IMR-90 (cell line): Measurements from ENCODE around the gene PDZD2. TPM values are rescaled to one million over a fixed set of nuclear protein-coding genes. Genes with fewer than 3 reads are reported as not detected.

Source experiments
- ATAC-seq: fragments of 200-7000 bp; cut with Tn5 transposase; 2 replicates; pipeline ENCODE4 v1.9.1; 2020; ENCODE audit warnings: low read depth, mild to moderate bottlenecking, moderate library complexity
- BruUV-seq: library from RNA; stranded (reverse); fragments of 400-500 nt; replicated peaks from 2 replicates; lab custom pipeline; 2021; lab: Mats Ljungman, UMichigan
- CTCF ChIA-PET: fragments of 300-600 bp; formaldehyde crosslinking; extraction: SDS; loops from one replicate; lab custom pipeline; 2021; ENCODE audit warnings: antibody characterized with exemption; lab: Yijun Ruan, JAX
- POLR2A ChIA-PET: fragments of 300-600 bp; sonication (Branson Sonifier 250); formaldehyde crosslinking; loops from one replicate; lab custom pipeline; 2022; ENCODE audit warnings: antibody characterized with exemption; ENCODE audit not compliant: unreplicated experiment; lab: Charles Lee
- DNase-seq: peaks from one replicate; pipeline ENCODE4 v3.0.0; 2013
- H2AFZ ChIP-seq: replicated peaks from 2 replicates; pipeline ENCODE3; 2013; ENCODE audit warnings: low read length, mild to moderate bottlenecking; ENCODE audit not compliant: poor library complexity
- H2AK5ac ChIP-seq: 2 replicates; pipeline ENCODE4 v1.6.1; 2013; ENCODE audit warnings: low read depth, low read length, inconsistent platforms
- H2AK9ac ChIP-seq: replicated peaks from 2 replicates; pipeline ENCODE3; 2013; ENCODE audit warnings: mild to moderate bottlenecking, low read depth, low read length, moderate library complexity; ENCODE audit not compliant: poor library complexity
- H2BK120ac ChIP-seq: 2 replicates; pipeline ENCODE4 v1.6.1; 2013; ENCODE audit warnings: low read depth, low read length, inconsistent platforms
- H2BK15ac ChIP-seq: 3 replicates; pipeline ENCODE4 v1.6.1; 2013; ENCODE audit warnings: low read depth, low read length, inconsistent platforms
- H2BK20ac ChIP-seq: 2 replicates; pipeline ENCODE4 v1.6.1; 2013; ENCODE audit warnings: low read depth, mild to moderate bottlenecking, inconsistent platforms, low read length, moderate library complexity
- H2BK5ac ChIP-seq: 2 replicates; pipeline ENCODE4 v1.6.1; 2013; ENCODE audit warnings: mild to moderate bottlenecking, low read depth, low read length, inconsistent platforms; ENCODE audit not compliant: poor library complexity, severe bottlenecking
- H3K14ac ChIP-seq: replicated peaks from 2 replicates; pipeline ENCODE4 v1.6.1; 2013; ENCODE audit warnings: low read depth, low read length, inconsistent platforms
- H3K18ac ChIP-seq: 2 replicates; pipeline ENCODE4 v1.6.1; 2013; ENCODE audit warnings: low read depth, low read length, control low read depth
- H3K23ac ChIP-seq: 2 replicates; pipeline ENCODE4 v1.6.1; 2013; ENCODE audit warnings: low read depth, low read length, inconsistent platforms
- H3K27ac ChIP-seq: 2 replicates; pipeline ENCODE4 v1.5.1; 2013; ENCODE audit warnings: mild to moderate bottlenecking, control low read depth, low read length; ENCODE audit not compliant: insufficient read depth
- H3K27me3 ChIP-seq: 2 replicates; pipeline ENCODE4 v1.6.1; 2013; ENCODE audit warnings: low read length; ENCODE audit not compliant: control insufficient read depth, insufficient read depth
- H3K36me3 ChIP-seq: 2 replicates; pipeline ENCODE4 v1.6.1; 2013; ENCODE audit warnings: low read length, mixed read lengths; ENCODE audit not compliant: control insufficient read depth, insufficient read depth
- H3K4ac ChIP-seq: 2 replicates; pipeline ENCODE4 v1.6.1; 2013; ENCODE audit warnings: low read depth, low read length, inconsistent platforms
- H3K4me1 ChIP-seq: 2 replicates; pipeline ENCODE4 v1.6.1; 2013; ENCODE audit warnings: low read length, mixed read lengths; ENCODE audit not compliant: control insufficient read depth, insufficient read depth
- H3K4me2 ChIP-seq: 2 replicates; pipeline ENCODE4 v1.6.1; 2013; ENCODE audit warnings: low read depth, mild to moderate bottlenecking, control low read depth, low read length, moderate library complexity
- H3K4me3 ChIP-seq: 2 replicates; pipeline ENCODE4 v1.5.1; 2013; ENCODE audit warnings: low read depth, mild to moderate bottlenecking, control low read depth, low read length, moderate library complexity; ENCODE audit not compliant: insufficient read depth
- H3K56ac ChIP-seq: 2 replicates; pipeline ENCODE4 v1.6.1; 2013; ENCODE audit warnings: low read length, inconsistent platforms; ENCODE audit not compliant: insufficient read depth; ENCODE audit errors: extremely low read depth
- H3K79me1 ChIP-seq, 2 experiments: 2 replicates each; pipeline ENCODE4 v1.6.1; 2013; ENCODE audit warnings: low read length in 2 of 2, inconsistent platforms in 1 of 2, low read depth in 1 of 2
- H3K9ac ChIP-seq: 2 replicates; pipeline ENCODE4 v1.6.1; 2013; ENCODE audit warnings: low read depth, low read length, control low read depth
- H3K9me1 ChIP-seq: 2 replicates; pipeline ENCODE4 v1.6.1; 2013; ENCODE audit warnings: low read length, inconsistent platforms; ENCODE audit not compliant: insufficient read depth
- H3K9me3 ChIP-seq: 2 replicates; pipeline ENCODE4 v1.6.1; 2013; ENCODE audit warnings: low read length; ENCODE audit not compliant: control insufficient read depth, insufficient read depth
- H4K20me1 ChIP-seq: 2 replicates; pipeline ENCODE4 v1.6.1; 2013; ENCODE audit warnings: low read length, inconsistent platforms; ENCODE audit not compliant: insufficient read depth
- H4K5ac ChIP-seq: 2 replicates; pipeline ENCODE4 v1.6.1; 2013; ENCODE audit warnings: mild to moderate bottlenecking, low read depth, low read length, control low read depth
- H4K8ac ChIP-seq, 2 experiments: 2 replicates each; pipeline ENCODE4 v1.6.1; 2013; ENCODE audit warnings: low read depth in 2 of 2, low read length in 2 of 2, control low read depth in 1 of 2, inconsistent platforms in 1 of 2
- H4K91ac ChIP-seq: 2 replicates; pipeline ENCODE4 v1.6.1; 2013; ENCODE audit warnings: low read depth, low read length, inconsistent platforms; ENCODE audit not compliant: insufficient read depth
- BHLHE40 ChIP-seq: fragments of 150-350 bp; IDR thresholded peaks from 2 replicates; pipeline ENCODE4 v1.6.1; 2016; ENCODE audit warnings: mild to moderate bottlenecking, low read depth, low read length
- CEBPB ChIP-seq: IDR thresholded peaks from 2 replicates; pipeline ENCODE4 v1.6.1; 2012; ENCODE audit warnings: low read depth, low read length, improper control_type of control experiment
- MAZ ChIP-seq: IDR thresholded peaks from 2 replicates; pipeline ENCODE4 v1.6.1; 2012; ENCODE audit warnings: low read depth, mild to moderate bottlenecking, low read length, improper control_type of control experiment, moderate library complexity, borderline replicate concordance
- MXI1 ChIP-seq: IDR thresholded peaks from 2 replicates; pipeline ENCODE4 v1.6.1; 2012; ENCODE audit warnings: low read depth, mild to moderate bottlenecking, low read length, moderate library complexity, borderline replicate concordance
- WGBS, 2 experiments: methylation state at CpG; one replicate each; pipeline versions ENCODE4 v1.1.5 to v1.1.7; 2013; ENCODE audit warnings: missing lambda C conversion rate in 2 of 2; ENCODE audit not compliant: insufficient read length in 1 of 2; ENCODE audit errors: extremely low coverage in 2 of 2; 5-methylcytosine and 5-hydroxymethylcytosine counted together
- dilution Hi-C: fragments of 300-500 bp; cut with HindIII; formaldehyde crosslinking; loops from one replicate; pipeline ENCODE4 v1.14.3; 2018; ENCODE audit warnings: low sequenced_read_pairs; ENCODE audit not compliant: unreplicated experiment
- in situ Hi-C: fragments of 300-500 bp; cut with MboI; formaldehyde crosslinking; loops from 3 replicates; pipeline ENCODE4 v1.14.3; 2019; ENCODE audit warnings: low sequenced_read_pairs, inconsistent platforms, mixed read lengths
- intact Hi-C: fragments of 100-400 bp; cut with micrococcal nuclease; formaldehyde crosslinking; loops from 2 replicates; pipeline ENCODE4 v1.10.0; 2022
- polyA plus RNA-seq, 3 experiments: library from polyadenylated mRNA; depleted of rRNA; stranded (reverse); fragments of >200 nt; gene quantifications; 2 replicates each; pipeline ENCODE4 v1.2.3, GENCODE V29; 2012; ENCODE audit warnings: low replicate concordance in 1 of 3
- total RNA-seq: library from RNA; depleted of rRNA; stranded (reverse); fragments of >200 nt; gene quantifications from 2 replicates; pipeline ENCODE4 v1.2.3, GENCODE V29; 2012
- TF ChIP-seq, protein P1 (sequence below): fragments of 150-350 bp; IDR thresholded peaks from 2 replicates; pipeline ENCODE4 v1.6.1; 2016; ENCODE audit warnings: low read depth, mild to moderate bottlenecking, low read length, moderate library complexity, borderline replicate concordance

PDZD2 gene
- total and polyA plus RNA-seq, 2 of the 4 experiments (the other 2 are of a cell fraction), result under 0.01 to 0.02 TPM

DNA sequence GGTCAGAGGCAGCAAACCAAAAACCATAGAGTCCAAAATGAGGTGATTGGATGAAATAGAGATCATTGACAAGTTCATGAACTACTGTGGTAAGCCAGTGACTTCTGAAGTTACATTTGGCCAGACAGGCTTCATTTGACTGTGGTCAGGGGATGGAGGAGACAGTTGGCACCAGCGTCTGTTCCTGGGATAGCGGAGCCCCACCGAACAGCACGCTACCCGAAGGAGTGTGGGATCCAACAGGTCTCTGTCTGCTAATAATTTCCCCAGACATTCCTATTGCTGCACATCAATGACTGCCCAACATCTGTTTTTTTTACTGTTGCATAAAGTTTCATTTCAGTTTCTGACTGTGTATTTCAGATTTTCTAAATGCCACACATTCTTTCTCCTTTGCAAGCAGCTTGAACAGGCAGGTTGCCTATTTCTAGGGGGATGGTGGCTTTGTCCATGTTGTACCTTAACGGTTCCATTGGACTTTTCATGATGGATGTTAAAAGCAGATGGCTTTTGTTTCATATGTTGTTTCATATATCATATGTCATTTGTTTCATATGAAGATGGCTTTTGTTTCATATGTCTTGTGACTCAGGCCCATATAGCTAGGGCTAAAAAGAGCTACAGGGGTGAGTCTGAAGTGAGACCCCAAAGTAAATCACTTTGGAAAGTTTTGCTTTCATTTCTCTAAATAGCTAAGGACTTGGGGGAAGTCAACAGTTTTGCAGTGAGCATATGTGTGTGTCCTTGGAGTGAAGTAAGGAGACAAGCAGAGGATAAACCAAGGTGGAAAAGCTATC is 354.4 kb downstream of the PDZD2 start:
- Histone ChIP-seq H2AFZ (peak overlapping the region; percentile 29), H3K4ac (peak overlapping the region; percentile 39), H2AK9ac (no peak overlapping the region), H3K27ac (no peak overlapping the region), H2BK20ac (peak overlapping the region; percentile 79), H4K8ac (peak overlapping the region in 1 of 2 experiments; percentile 16; a peak in 1 of 4 replicates), H3K23ac (no peak overlapping the region), H2AK5ac (0 out of 2 replicates have a peak overlapping the region, but pooled peaks have one; percentile 14), H3K9ac (no peak overlapping the region), H3K79me1 (no peaks in the 10 kb centered on the region), H2BK15ac (no peak overlapping the region; the same call in 2 of the 3 replicates), H3K4me3 (no peak overlapping the region), H3K9me1 (peaks cover 12% of the 10 kb centered on the region; the same call in 1 of the 2 replicates), H2BK5ac (no peak overlapping the region), H3K36me3 (no peaks in the 10 kb centered on the region), H4K20me1 (no peaks in the 10 kb centered on the region), H3K4me1 (peaks cover 13% of the 10 kb centered on the region), H3K27me3 (peaks cover 3% of the 10 kb centered on the region), H3K9me3 (no peaks in the 10 kb centered on the region), H3K14ac (no peak overlapping the region), H2BK120ac (peak overlapping the region; percentile 53), H4K5ac (no peak overlapping the region), H3K18ac (peak overlapping the region; percentile 12), H4K91ac (peak overlapping the region; percentile 57), H3K56ac (no peak overlapping the region), H3K4me2 (no peak overlapping the region; the same call in 1 of the 2 replicates)
- dilution Hi-C loops, result no loop called here
- ChIA-PET POLR2A (interaction anchor here (0.6 kb wide), 1 partner anchor 13 kb away, joined by 6 read pairs; no protein-coding TSS in a partner anchor), CTCF (interaction anchor here (1.0 kb wide), 1 partner anchor 83 kb away, joined by 3 read pairs; no protein-coding TSS in a partner anchor)
- intact Hi-C loops, result no loop called here
- BruUV-seq, result no TSS peak
- in situ Hi-C loops, result no loop called here
- no CpG with 5 or more reads among the region's 6 CpGs for WGBS, 2 experiments
- ATAC-seq (peak; percentile 60), DNase-seq (peak; percentile 50)
- TF ChIP-seq, protein P1, sequence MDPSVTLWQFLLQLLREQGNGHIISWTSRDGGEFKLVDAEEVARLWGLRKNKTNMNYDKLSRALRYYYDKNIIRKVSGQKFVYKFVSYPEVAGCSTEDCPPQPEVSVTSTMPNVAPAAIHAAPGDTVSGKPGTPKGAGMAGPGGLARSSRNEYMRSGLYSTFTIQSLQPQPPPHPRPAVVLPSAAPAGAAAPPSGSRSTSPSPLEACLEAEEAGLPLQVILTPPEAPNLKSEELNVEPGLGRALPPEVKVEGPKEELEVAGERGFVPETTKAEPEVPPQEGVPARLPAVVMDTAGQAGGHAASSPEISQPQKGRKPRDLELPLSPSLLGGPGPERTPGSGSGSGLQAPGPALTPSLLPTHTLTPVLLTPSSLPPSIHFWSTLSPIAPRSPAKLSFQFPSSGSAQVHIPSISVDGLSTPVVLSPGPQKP, result no peak
- TF ChIP-seq BHLHE40, result no peak
- 0 out of 2 replicates have a peak, but pooled peaks have one; percentile 14 for TF ChIP-seq CEBPB
- no peak for TF ChIP-seq MXI1
- TF ChIP-seq MAZ, result no peak
